Measurements from ENCODE around the gene PSMB8. TPM values are rescaled to one million over a fixed set of nuclear protein-coding genes. Genes with fewer than 3 reads are reported as not detected.

Gene PSMB8
- total RNA-seq, 1 donor from 2014 or later: 45.5 TPM

- Histone ChIP-seq H3K4me1 (ENCODE audit: insufficient read depth, low read length) (no peaks in the 10 kb centered on the region), H2AFZ (ENCODE audit: low read depth, low read length) (no peak overlapping the region), H3K36me3 (ENCODE audit: insufficient read depth, low read length) (no peaks in the 10 kb centered on the region), H3K9me3 (ENCODE audit: insufficient read depth, low read depth, low read length) (no peaks in the 10 kb centered on the region), H3K79me2 (ENCODE audit: insufficient read depth, low read length) (no peaks in the 10 kb centered on the region), H3K4me3 (ENCODE audit: insufficient read depth, low read depth, low read length) (no peak overlapping the region), H4K20me1 (ENCODE audit: insufficient read depth, low read length) (no peaks in the 10 kb centered on the region), H3K27ac (ENCODE audit: low read depth, low read length) (no peak overlapping the region), H3K9ac (ENCODE audit: low read length) (no peak overlapping the region), H3K27me3 (ENCODE audit: insufficient read depth, low read length) (peaks cover 5% of the 10 kb centered on the region), H3K4me2 (ENCODE audit: low read length) (no peak overlapping the region)
- Mint-ChIP-seq H3K27ac (ENCODE audit: unreplicated experiment) (no peak overlapping the region), H3K9me3 (ENCODE audit: unreplicated experiment) (no peaks in the 10 kb centered on the region), H3K27me3 (ENCODE audit: low read depth, unreplicated experiment) (peaks cover 27% of the 10 kb centered on the region), H3K4me3 (ENCODE audit: unreplicated experiment) (no peak overlapping the region), H3K36me3 (ENCODE audit: low read depth, unreplicated experiment) (peaks cover 11% of the 10 kb centered on the region), H3K4me1 (ENCODE audit: low read depth, unreplicated experiment) (peaks cover 2% of the 10 kb centered on the region)
- no peak for FAIRE-seq
- no peak for DNase-seq (ENCODE audit: low read depth)
- no peak for TF ChIP-seq CTCF (IDR thresholded peaks at IDR 0.05; ENCODE audit: insufficient read depth, low read depth, low read length)
- no peak for TF ChIP-seq EZH2 (IDR thresholded peaks at IDR 0.05; ENCODE audit: insufficient read depth, low read length)
Measured at GRCh38 chr6:32858194-32858593, 14.3 kb upstream of the PSMB8 start.

GRCh38 chr6:32857156-32857891, 13.5 kb upstream of the PSMB8 start:
- peaks cover 11% of the 10 kb centered on the region for H3K36me3 Mint-ChIP-seq (ENCODE audit: low read depth, unreplicated experiment)
- FAIRE-seq (no peak), DNase-seq (ENCODE audit: low read depth) (no peak)
- H3K27me3 Mint-ChIP-seq (ENCODE audit: low read depth, unreplicated experiment): peaks cover 28% of the 10 kb centered on the region
- TF ChIP-seq EZH2 (IDR thresholded peaks at IDR 0.05; ENCODE audit: insufficient read depth, low read length) (no peak), CTCF (IDR thresholded peaks at IDR 0.05; ENCODE audit: insufficient read depth, low read depth, low read length) (no peak)
- no peak overlapping the region for H3K4me2 ChIP-seq (ENCODE audit: low read length)
- H3K4me1 ChIP-seq (ENCODE audit: insufficient read depth, low read length): peaks cover 6% of the 10 kb centered on the region
- H3K79me2 ChIP-seq (ENCODE audit: insufficient read depth, low read length): peaks cover 6% of the 10 kb centered on the region
- no peak overlapping the region for H3K27ac ChIP-seq (ENCODE audit: low read depth, low read length)
- no peaks in the 10 kb centered on the region for H3K9me3 Mint-ChIP-seq (ENCODE audit: unreplicated experiment)
- no peaks in the 10 kb centered on the region for H4K20me1 ChIP-seq (ENCODE audit: insufficient read depth, low read length)
- H2AFZ ChIP-seq (ENCODE audit: low read depth, low read length): no peak overlapping the region
- H3K4me1 Mint-ChIP-seq (ENCODE audit: low read depth, unreplicated experiment): peaks cover 2% of the 10 kb centered on the region
- no peak overlapping the region for H3K4me3 Mint-ChIP-seq (ENCODE audit: unreplicated experiment)
- H3K9me3 ChIP-seq (ENCODE audit: insufficient read depth, low read depth, low read length): no peaks in the 10 kb centered on the region
- no peak overlapping the region for H3K27ac Mint-ChIP-seq (ENCODE audit: unreplicated experiment)
- H3K36me3 ChIP-seq (ENCODE audit: insufficient read depth, low read length): no peaks in the 10 kb centered on the region
- peaks cover 5% of the 10 kb centered on the region for H3K27me3 ChIP-seq (ENCODE audit: insufficient read depth, low read length)
- H3K9ac ChIP-seq (ENCODE audit: low read length): no peak overlapping the region
- no peak overlapping the region for H3K4me3 ChIP-seq (ENCODE audit: insufficient read depth, low read depth, low read length)
